K562 (cell line): ENCODE data around the gene DAPK3. TPM values are rescaled to one million over a fixed set of nuclear protein-coding genes. Genes with fewer than 3 reads are reported as not detected.

Experiments used
- BCL6 ChIP-seq: fragments of 250-450 bp; sonication (Bioruptor Pico); IDR thresholded peaks from 2 replicates; pipeline ENCODE4 v1.4.0; 2020
- FOXO4 ChIP-seq: fragments of 450-650 bp; formaldehyde crosslinking; IDR thresholded peaks from 2 replicates; pipeline ENCODE4 v1.4.0; 2020; ENCODE audit warnings: mild to moderate bottlenecking, moderate library complexity
- RNF219 ChIP-seq: fragments of 250-450 bp; sonication (Bioruptor Pico); IDR thresholded peaks from 2 replicates; pipeline ENCODE4 v1.5.0; 2022; ENCODE audit warnings: mild to moderate bottlenecking
- SMAD2 ChIP-seq: fragments of 150-350 bp; IDR thresholded peaks from 2 replicates; pipeline ENCODE4 v1.6.1; 2014; ENCODE audit warnings: low read depth, mild to moderate bottlenecking, low read length
- THRAP3 ChIP-seq: fragments of 450-650 bp; IDR thresholded peaks from 2 replicates; pipeline ENCODE4 v1.6.1; 2016; ENCODE audit warnings: mild to moderate bottlenecking, inconsistent platforms, borderline replicate concordance
- ZNF212 ChIP-seq: fragments of 450-650 bp; formaldehyde crosslinking; IDR thresholded peaks from 2 replicates; pipeline ENCODE4 v1.4.0; 2020; ENCODE audit warnings: mild to moderate bottlenecking
- ZNF449 ChIP-seq: fragments of 250-450 bp; sonication (Bioruptor Pico); IDR thresholded peaks from 2 replicates; pipeline ENCODE4 v1.8.0; 2022; ENCODE audit warnings: moderate library complexity, mild to moderate bottlenecking, inconsistent platforms
- ZNF76 ChIP-seq: fragments of 250-450 bp; sonication (Bioruptor Pico); IDR thresholded peaks from 2 replicates; pipeline ENCODE4 v1.4.0; 2020; ENCODE audit warnings: mild to moderate bottlenecking, moderate library complexity, borderline replicate concordance
- polyA plus RNA-seq, 8 experiments: library from polyadenylated mRNA; depleted of rRNA in 4 of 8; stranded (reverse) in 5 of 8; unstranded in 3 of 8; fragments of >200 nt; fragmentation: Nextera tagmentation in 2 of 8; fragmentation: Illumina TruSeq in 1 of 8; extraction: Ambion mirVana in 2 of 8; extraction: Trizol in 1 of 8; gene quantifications; 2 replicates each; pipeline versions ENCODE4 v1.2.1 to v1.2.3, GENCODE V29; 2011 to 2014; ENCODE audit warnings: inconsistent platforms in 1 of 8, missing spikeins in 1 of 8
- total RNA-seq, 7 experiments: library from RNA; depleted of rRNA in 6 of 7; stranded (reverse); fragments of >200 nt in 6 of 7; fragmentation: Illumina TruSeq in 2 of 7; extraction: Trizol in 2 of 7; gene quantifications; 2 replicates each; pipeline versions ENCODE4 v1.2.1 to v1.2.3, GENCODE V29; 2011 to 2021; ENCODE audit warnings: low replicate concordance in 1 of 7

Gene DAPK3
- total and polyA plus RNA-seq, 9 of the 15 experiments (the other 6 are each of a cell fraction or from before 2014, with no cell fraction given): 0.14 to 63.4 (median 25.0) TPM

- no peak for TF ChIP-seq ZNF449 (CRISPR knock-in tag)
- TF ChIP-seq BCL6: no peak
- no peak for TF ChIP-seq FOXO4 (CRISPR knock-in tag)
- no peak for TF ChIP-seq ZNF76 (CRISPR knock-in tag)
- TF ChIP-seq ZNF212 (CRISPR knock-in tag): no peak
- TF ChIP-seq RNF219 (CRISPR knock-in tag): no peak
- TF ChIP-seq THRAP3: no peak
- TF ChIP-seq SMAD2: no peak
These were observed at the start of gene DAPK3 (continued) for GRCh38 chr19:3970808-3971598.
